NB4 (cell line): ENCODE results near the gene COLEC11.

ENCODE experiments used
- POLR2A ChIP-seq: IDR thresholded peaks from 2 replicates; pipeline ENCODE4 v1.6.1; 2011; ENCODE audit warnings: mild to moderate bottlenecking; ENCODE audit not compliant: insufficient read length; ENCODE audit errors: extremely low read depth
- TF ChIP-seq, protein P1 (sequence below): IDR thresholded peaks from one replicate; pipeline ENCODE4 v1.5.1; 2012; ENCODE audit warnings: low read depth, low read length
- TF ChIP-seq, protein P2 (sequence below): IDR thresholded peaks from 2 replicates; pipeline ENCODE4 v1.6.1; 2011; ENCODE audit warnings: low read depth, low read length

DNA sequence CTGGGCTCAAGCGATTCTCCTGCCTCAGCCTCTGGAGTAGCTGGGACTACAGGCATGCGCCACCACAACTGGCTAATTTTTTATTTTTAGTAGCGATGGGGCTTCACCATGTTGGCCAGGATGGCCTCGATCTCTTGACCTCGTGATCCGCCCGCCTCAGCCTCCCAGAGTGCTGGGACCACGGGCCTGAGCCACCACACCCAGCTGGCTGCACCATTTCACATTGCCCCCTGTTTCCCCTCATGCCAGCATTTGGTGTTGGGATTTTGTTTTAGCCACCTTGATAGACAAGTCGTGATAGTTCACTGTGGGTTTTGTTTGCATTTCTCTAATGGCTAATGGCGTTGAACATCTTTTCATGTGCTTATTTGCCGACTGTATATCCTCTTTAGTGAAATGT is 5.8 kb upstream of the COLEC11 start:
- TF ChIP-seq, protein P1, sequence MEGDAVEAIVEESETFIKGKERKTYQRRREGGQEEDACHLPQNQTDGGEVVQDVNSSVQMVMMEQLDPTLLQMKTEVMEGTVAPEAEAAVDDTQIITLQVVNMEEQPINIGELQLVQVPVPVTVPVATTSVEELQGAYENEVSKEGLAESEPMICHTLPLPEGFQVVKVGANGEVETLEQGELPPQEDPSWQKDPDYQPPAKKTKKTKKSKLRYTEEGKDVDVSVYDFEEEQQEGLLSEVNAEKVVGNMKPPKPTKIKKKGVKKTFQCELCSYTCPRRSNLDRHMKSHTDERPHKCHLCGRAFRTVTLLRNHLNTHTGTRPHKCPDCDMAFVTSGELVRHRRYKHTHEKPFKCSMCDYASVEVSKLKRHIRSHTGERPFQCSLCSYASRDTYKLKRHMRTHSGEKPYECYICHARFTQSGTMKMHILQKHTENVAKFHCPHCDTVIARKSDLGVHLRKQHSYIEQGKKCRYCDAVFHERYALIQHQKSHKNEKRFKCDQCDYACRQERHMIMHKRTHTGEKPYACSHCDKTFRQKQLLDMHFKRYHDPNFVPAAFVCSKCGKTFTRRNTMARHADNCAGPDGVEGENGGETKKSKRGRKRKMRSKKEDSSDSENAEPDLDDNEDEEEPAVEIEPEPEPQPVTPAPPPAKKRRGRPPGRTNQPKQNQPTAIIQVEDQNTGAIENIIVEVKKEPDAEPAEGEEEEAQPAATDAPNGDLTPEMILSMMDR: no peak
- TF ChIP-seq, protein P2, sequence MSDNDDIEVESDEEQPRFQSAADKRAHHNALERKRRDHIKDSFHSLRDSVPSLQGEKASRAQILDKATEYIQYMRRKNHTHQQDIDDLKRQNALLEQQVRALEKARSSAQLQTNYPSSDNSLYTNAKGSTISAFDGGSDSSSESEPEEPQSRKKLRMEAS: no peak
- TF ChIP-seq POLR2A: no peak
